GM18868 (cell line): ENCODE data around the gene ADAM11.
A peak's percentile ranks its signal among the peaks of the same experiment; 100 is the strongest.

ENCODE experiments used
- ATAC-seq: cut with Tn5 transposase; IDR thresholded peaks from one replicate; pipeline ENCODE4 v1.9.1; 2021; ENCODE audit warnings: mild to moderate bottlenecking, moderate library complexity; ENCODE audit not compliant: unreplicated experiment

The ADAM11 gene

DNA sequence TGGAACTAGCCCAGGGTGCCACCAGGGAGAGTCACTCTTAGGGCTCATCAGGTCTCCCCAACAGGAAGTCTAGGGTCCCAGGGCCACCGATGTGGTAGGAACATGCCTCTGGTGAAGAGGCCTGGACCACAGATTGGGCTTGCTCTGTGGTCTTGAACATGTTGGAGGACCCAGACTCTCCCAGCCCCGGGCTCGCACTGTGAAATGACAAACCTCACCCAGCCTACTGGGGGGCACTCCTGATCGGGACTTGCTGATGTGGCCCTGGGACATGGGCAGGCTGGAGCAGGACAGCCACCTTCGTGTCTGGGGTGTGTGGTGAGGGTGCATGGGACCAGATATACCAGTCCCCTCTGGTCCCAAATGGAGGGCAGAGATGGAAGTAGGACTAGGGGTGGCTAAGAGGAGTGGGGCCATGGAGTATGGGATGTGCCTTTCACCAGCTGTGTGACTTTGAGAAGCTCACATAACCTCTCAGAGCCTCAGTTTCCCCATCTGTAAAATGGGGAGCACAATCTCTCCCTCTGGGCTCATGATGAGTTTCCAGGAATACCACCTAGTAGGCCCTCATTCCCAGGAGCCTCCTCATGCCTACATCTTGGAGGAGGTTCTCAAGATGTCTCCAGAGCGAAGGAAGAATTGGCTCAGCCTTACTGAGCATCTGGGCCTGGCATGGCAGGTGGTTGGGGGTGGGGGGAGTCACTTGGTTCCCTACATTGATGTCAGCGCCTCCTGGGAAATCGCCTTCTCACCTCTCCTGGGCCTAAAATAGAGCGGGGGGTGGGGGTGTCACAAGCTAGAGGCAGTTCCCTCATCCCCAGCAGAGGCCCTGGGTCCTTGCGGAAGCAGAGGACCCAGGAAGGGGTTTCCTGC, 1.5 kb upstream of the ADAM11 start:
- no peak for ATAC-seq

DNA sequence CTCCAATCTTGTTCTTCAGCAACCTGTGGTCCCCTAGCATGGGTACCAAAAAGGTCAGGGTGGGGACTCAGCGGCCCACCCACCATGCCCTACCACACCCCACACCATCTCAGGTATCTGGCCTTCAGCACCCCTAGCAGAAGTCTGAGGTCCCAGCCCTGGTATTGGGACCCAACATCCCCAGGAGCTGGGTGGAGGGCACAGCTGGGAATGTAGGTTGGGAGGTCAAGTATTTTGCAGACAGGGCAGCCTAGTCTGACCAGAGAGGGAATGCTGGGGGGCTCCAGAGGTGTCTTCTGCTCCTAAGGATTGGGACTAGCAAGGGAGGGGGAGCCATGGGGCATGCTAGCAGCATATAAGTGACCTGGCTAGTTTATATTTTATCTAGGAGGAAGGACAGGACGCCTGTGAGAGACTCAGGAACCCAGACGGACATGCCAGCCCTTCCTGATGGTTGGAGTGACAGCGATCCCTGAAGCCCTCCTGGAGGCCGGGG, 822 bp upstream of the ADAM11 start:
- no peak for ATAC-seq

DNA sequence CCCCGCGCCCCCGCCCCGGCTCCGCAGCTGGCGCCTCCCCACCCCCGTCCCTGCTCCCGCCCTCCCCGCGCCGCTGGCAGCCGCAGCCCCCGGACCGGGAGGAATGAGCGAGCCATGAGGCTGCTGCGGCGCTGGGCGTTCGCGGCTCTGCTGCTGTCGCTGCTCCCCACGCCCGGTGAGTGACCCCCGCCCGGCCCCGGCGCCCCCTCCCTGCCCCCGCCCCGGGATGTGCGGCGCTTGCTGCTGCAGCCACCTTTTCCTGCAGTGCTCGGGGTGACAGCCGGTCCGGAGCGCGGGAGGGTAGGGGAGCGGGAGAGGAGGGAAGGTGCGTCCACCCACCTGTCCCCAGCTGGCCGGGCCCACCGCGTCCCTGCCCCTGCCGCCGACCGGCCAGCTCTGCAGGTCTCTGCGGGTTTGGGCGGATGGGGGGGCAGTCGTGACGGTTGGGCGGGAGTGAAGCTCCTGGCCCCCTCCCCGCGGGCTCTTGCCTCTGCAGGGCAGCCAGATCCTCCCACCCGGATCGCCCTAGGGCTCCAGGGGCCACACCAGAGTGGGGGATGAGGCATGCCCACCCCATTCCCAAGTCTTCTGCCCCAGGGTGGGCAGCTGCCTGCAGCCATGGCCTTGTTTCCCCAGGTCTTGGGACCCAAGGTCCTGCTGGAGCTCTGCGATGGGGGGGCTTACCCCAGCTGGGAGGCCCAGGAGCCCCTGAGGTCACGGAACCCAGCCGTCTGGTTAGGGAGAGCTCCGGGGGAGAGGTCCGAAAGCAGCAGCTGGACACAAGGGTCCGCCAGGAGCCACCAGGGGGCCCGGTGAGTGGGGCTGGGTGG, 513 bp downstream of the ADAM11 start:
- no peak for ATAC-seq

DNA sequence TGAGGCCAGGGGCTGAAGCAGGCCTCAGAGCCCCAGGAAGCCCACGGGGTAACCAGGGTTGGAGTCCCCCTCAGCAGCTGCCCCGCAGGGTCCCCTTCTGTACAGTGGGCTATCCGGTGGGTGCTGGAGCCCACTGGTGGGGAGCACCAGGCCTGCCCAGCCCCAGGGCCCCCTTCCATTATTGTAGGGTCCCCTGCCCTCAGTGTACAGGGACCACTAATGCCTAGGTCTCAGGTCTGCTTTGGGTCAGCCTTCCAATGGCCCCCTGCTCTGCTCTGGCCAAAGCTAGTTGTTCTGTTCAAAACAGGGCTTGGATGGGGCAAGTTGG, 1.1 kb downstream of the ADAM11 start:
- ATAC-seq, result no peak

DNA sequence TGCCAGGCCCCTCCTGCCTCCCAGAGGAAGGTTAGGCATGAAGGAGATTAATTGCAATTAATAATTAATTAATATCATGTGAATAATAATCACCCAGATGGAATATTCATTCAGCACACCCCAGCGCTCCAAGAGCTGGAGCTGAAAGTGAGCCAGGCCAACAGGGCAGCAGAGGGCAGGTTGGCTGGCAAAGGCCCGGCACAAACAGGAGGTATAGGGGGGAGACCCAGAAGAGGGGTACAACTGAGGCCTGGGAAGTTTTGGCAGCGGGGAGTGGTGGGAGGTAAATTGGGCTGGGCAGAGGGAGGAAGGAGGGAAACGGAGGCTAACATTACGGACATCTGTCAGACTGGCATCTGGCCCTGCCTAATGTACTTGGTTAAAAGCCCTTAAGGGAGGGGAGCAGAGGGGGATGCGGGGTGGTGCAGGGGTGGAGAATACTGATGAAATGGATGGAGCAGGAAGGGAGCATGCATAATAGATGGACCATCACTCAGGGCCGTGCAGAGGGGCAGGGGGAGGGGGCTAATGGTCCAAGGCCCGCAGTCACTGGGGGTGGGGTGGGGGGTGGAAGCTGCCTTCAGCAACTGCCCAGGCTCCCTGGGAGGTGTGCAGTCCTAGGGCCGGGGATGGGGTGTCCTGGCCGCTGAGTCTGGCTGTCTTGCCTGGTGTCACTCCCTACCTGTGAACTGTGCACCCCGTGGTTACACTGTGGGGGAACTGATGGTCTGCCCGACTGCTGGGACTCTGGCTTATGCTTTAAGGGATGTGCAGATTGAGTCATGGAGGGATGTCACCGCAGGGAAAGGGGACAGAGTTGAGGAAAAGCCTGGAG, 1.9 kb downstream of the ADAM11 start:
- ATAC-seq, result no peak

DNA sequence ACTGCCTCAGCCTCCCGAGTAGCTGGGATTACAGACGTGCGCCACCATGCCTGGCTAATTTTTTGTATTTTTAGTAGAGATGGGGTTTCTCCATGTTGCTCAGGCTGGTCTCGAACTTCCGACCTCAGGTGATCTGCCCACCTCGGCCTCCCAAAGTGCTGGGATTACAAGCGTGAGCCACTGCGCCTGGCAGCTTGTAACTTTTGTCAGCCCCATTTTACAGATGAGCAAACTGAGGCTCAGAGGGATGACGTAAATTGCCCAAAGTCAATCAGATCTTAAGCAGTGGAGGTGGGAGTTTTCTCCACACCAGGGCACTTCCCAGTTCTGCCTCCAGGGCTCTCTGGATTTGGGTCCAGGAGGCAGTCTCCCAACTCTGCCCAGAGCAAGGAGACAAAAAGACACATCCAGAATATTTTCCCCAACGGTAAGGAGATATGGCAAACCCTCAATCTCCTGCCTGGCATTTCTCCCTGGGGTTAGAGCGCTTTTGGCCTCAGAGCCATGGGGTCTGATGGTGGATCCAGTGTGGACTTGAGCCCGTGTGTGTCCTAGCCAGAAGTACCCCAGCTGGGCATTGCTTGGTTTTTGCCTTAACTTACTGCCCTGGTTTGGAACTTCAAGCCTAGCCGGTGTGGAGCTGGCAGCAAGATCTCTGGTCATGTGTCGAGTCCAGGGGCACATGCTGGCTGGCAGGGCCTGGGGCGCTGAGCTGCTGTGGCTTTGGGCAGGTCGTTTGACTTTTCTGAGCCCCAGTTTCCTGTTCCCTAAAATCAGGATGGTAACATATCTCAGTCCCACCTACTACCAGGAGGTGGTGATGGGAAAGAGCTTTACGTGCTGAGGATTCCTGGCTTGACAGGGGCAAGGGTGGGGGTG, 3.4 kb downstream of the ADAM11 start:
- no peak for ATAC-seq

DNA sequence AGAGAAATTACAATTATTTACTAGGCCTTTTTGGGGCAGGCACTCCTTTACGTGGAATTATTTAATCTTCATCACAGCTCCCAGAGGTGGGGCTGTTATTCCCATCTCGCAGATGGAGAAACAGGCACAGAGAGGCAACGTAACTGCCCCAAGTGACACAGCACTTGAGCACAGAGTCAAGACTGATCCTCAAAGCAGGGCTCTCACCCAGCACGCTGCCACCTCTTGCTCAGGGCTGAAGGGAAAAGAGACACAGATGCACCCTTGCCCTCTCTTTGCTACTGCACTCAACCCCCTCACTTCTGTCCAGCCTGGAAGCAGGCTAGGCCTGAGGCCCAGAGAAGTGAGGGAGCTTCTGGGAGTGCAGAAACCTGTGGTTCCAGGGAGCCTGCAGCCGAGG, 4.4 kb downstream of the ADAM11 start:
- ATAC-seq, result no peak

DNA sequence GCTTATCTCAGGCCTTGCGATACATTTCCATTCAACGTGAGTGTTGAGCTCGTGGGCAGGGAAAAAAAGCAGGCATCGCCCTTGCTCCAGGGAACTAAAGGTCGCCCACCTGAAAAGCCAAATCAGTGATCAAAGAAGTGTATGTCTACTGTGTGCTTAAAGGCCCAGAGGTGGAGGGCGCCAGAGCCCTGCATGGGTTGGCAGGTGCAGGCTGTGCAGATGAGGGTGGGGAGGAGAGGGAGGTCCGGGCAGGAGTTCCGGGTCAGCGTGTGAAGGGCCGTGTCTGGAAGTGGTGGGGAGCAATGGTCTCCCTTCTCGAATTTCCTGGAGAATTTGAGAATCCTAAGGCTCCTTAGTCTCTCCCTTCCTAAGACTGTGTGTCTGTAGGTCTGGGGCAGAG, 7.2 kb downstream of the ADAM11 start:
- ATAC-seq, result no peak

DNA sequence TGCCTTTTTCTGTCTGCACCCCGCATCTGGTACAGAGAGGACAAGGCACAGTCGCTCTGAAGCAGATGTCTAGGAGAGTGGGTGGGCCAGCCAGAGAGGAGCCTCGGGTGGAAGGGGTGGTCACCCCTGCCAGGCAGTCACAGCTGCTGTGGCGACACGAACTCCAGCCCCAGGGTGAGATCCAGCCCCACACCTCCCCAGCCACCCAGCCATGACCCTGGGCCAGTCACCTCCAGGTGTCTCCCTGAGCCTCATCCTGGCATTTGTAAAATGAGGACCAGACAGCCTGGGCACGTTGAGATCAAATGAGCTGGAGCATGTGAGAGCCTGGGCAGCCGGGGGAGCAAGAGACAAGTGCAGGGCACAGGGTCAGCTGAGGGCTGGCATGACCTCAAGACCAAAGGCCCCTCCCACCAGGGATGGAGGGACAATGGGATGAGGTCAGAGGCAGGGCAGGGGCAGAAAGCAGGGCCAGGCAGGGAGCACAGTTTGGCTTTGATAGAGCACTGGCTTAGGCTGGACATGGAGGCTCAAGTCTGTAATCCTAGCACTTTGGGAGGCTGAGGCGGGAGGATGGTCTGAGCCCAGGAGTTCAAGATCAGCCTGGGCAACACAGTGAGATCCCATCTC, 7.7 kb downstream of the ADAM11 start:
- no peak for ATAC-seq

DNA sequence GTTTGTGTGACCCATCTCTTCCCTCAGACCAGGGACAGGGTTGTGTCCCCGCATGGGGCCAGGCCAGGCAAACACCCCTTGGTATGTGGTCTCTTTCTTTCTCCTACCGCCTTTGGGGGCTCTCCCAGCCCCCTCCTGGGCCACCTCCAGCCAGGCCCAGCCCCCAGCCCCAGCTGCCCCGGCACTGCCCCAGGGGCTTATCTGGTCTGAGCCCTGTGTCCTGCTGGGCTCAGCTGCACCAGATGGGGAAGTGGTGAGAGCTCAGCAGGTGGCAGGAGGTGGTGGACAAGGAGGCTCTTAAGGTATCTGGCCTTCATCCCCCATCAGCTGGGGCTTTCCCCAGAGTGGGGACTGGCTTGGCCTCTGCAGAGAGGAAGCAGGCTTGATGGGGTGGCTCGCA, 8.7 kb downstream of the ADAM11 start:
- no peak for ATAC-seq

DNA sequence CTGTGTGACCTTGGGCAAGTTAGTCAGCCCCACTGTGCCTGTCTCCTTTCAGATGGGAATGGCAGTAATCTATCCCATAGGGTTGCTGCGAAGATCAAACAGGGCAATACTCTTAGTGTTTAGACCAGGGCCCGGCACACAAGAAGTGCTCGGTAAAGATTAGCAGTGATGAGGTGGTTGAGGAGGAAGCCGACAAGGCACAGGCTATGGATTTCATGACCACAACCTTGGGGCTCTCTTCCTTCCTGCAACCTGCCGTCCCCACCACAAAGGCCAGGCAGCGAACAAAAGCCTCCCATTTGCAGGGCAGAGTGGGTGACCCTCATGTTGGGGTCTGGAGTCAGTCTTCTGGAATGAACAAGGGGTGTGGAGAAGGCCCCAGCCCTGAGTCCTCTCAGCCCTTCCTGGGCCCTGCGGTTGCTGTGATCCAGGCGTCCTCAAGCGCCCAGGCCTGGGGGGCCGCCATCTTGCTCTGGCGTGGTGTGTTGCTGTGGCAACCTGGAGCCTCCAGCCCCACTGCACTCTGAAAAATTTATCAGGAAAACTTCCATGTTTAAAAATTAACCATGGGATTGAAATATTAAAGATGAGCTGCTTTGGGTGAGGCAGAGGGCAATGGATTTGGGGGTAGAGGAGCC, 9.8 kb downstream of the ADAM11 start:
- no peak for ATAC-seq

DNA sequence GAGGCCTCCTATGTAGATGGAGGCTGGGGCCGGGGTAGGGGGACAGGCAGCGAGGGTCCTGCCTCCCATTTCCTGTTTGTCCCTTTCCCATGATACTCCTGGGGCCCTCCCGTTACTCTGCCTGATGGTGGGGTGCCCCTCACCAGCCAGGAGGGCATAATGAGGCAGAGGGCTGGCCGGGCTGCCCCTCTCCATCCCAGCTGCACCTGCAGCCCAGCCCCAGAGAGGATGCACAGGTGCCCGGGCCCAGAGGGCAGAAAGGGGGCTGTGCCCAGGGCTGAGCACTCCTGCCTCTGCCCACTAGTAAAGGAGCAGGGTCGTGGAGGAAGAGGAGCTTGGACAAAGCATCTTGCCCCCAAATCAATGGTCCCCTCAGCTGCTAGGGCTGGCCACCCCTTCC, 10.4 kb downstream of the ADAM11 start:
- ATAC-seq, result no peak

DNA sequence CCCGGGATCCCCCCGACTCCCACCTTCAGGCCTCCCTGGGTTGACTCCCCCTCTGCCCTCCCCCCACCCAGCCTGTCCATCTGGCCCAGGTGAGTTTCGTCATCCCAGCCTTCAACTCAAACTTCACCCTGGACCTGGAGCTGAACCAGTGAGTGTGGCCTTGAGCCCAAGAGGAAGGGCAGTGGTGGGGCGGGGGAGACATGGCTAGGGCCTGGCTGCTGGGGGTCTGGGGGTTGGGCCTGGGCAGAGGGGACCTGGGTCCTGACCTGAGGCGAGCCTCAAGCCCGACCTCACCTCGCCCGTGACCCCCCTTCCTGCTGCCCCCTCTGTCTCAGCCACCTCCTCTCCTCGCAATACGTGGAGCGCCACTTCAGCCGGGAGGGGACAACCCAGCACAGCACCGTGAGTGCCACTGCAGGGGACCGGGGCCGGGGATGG, 10.9 kb downstream of the ADAM11 start:
- no peak for ATAC-seq

DNA sequence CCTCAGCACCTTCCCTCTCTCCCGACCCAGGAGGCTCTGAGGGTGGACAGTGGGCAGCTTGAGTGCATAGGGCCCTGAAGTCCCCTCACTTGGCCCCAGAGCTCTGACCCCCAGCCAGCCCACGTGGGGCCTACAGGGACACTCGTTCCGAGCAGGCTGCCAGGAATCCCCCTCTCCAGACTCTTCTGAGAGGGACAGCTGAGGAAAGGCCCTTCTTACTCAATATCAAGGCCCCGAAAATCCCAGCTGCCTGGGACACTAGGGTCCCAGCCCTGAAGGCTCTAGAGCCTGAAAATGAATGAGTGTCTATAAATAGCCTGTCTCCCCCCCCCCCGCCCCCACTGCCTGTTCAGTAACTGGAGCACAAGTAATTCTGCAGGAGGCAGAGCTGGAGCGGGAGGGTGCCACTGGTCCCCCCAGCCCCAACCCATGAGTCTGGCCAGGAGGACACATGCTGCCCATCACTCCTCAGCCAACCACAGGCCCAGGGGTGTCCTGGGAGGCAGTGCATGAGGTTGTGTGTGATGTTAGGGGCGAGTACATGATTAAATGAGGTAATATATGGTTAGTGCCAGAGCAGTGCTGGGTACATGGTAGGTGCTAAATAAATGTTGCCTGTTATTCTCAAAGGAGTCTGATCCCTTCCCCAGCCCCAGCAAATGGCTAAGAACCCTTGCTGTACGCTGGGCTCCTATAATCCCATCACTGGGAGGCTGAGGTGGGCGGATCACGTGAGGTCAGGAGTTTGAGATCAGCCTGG, 11.6 kb downstream of the ADAM11 start:
- ATAC-seq, result no peak

DNA sequence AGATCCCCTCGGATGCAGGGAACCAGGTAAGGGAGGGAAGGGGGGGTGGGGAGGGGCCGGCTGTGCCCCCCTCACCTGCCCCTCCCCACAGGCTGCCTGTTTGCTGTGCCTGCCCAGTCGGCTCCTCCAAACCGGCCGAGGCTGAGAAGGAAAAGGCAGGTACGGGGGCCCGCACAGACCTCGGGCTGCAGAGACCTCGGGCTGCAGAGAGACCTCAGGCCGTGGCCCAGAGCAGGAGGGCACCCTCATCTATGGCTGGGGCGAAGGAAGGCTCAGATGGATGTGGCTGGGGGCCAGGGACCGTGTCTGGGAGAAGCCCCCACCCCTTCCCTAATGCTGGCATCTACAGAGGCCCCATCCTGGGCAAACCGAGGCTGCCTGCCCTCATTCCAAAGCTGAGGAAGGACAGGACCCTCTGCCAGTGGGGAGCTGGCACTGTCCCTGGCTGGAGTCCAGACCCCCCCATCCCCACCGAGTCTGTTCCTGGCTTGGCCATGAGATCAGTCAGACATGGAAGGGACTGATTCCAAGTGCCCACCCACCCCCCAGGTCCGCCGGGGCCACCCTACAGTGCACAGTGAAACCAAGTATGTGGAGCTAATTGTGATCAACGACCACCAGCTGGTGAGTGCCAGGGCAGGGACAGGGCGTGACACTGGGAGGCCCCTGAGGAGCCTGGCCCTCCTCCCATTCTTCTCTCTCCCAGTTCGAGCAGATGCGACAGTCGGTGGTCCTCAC, 13.7 kb downstream of the ADAM11 start:
- ATAC-seq, result no peak

DNA sequence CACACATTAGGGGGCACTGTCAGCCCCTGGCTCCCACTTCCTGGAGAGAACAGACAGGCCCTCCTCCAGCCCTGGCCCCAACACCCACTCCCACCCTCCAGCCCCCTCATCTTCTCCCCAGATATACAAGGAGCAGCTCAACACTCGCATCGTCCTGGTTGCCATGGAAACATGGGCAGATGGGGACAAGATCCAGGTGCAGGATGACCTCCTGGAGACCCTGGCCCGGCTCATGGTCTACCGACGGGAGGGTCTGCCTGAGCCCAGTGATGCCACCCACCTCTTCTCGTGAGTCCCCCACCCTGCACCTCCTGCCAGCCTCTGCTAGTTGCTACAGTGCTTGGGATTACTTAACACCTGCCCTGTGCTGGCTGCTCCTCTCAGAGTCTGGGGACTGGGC, 14.4 kb downstream of the ADAM11 start:
- no peak for ATAC-seq

DNA sequence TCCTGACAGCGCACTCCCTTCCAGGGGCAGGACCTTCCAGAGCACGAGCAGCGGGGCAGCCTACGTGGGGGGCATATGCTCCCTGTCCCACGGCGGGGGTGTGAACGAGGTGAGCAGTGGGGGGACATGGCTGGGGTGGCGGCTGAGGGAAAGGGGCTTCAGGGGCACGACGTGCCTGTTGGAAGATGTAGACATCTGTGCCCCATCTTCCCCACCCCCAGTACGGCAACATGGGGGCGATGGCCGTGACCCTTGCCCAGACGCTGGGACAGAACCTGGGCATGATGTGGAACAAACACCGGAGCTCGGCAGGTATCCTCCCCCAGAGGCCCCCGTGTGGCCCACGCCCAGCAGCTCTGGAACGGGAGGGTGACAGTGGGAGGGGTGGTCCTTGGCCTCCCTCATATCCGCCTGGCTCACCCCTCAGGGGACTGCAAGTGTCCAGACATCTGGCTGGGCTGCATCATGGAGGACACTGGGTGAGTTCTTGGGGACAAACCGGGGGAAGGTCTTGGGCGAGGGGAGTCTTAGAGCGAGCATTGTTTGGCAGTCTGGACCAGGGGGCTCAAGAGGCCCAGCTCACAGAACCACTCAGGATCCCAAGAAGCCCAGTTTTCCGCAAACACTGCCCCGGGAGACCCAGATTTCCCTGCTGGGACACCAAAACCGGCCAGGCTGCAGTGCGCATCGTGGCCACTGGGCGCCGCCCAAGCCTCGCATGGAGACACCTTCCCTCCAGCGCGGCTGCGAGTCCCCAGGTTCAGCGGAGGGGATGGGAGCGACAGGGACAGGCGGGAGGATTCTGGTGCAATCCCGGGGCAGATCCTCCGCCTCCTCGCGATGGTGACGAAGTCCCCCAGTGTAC, 15.7 kb downstream of the ADAM11 start:
- peak; percentile 26 for ATAC-seq
